B cell (primary cell): Measurements from ENCODE around the gene SYTL2. TPM values are rescaled to one million over a fixed set of nuclear protein-coding genes. Genes with fewer than 3 reads are reported as not detected.

ENCODE experiments used
- ATAC-seq: fragments of 200-7000 bp; cut with Tn5 transposase; one replicate; pipeline ENCODE4 v1.10.0; 2021; ENCODE audit warnings: low read depth, mild to moderate bottlenecking, moderate number of reproducible peaks, moderate library complexity
- CTCF ChIA-PET: fragments of 350-600 bp; sonication (Branson Sonifier 250); formaldehyde crosslinking; loops from one replicate; lab custom pipeline; 2021; ENCODE audit warnings: antibody characterized with exemption, inconsistent platforms; lab: Charles Lee
- POLR2A ChIA-PET: fragments of 350-600 bp; sonication (Branson Sonifier 250); formaldehyde crosslinking; loops from one replicate; lab custom pipeline; 2021; ENCODE audit warnings: antibody characterized with exemption; lab: Charles Lee
- DNase-seq: peaks from one replicate; pipeline ENCODE4 v3.0.0; 2013
- H2AFZ ChIP-seq: 2 replicates; pipeline ENCODE4 v1.6.1; 2012; ENCODE audit warnings: mild to moderate bottlenecking, low read depth, low read length; ENCODE audit not compliant: insufficient read depth, poor library complexity, severe bottlenecking
- H3K27ac ChIP-seq, 2 donors: 1 replicate in 1 of 2; 2 replicates in 1 of 2; pipeline ENCODE4 v1.5.1; 2012 to 2013; ENCODE audit warnings: low read length in 2 of 2, mild to moderate bottlenecking in 2 of 2, moderate library complexity in 1 of 2
- H3K27me3 ChIP-seq, 4 experiments: fragments of 200-600 bp in 1 of 4; sonication (generic) in 1 of 4; replicated peaks in 1 of 4; 1 replicate in 2 of 4; 2 replicates in 2 of 4; pipeline versions ENCODE4 v1.6.1 to v1.7.0; 2013 to 2016; ENCODE audit warnings: low read length in 3 of 4, mild to moderate bottlenecking in 2 of 4, mixed read lengths in 1 of 4, moderate library complexity in 1 of 4; ENCODE audit not compliant: insufficient read depth in 4 of 4, control insufficient read depth in 3 of 4; ENCODE audit errors: control extremely low read depth in 1 of 4
- H3K36me3 ChIP-seq, 2 experiments: replicated peaks in 1 of 2; 1 replicate in 1 of 2; 2 replicates in 1 of 2; pipeline versions ENCODE4 v1.6.1 to v1.7.1; 2013; ENCODE audit warnings: low read length in 1 of 2; ENCODE audit not compliant: insufficient read depth in 2 of 2, control insufficient read depth in 1 of 2; ENCODE audit errors: control extremely low read depth in 1 of 2, extremely low read depth in 1 of 2
- H3K4me1 ChIP-seq, 2 donors: fragments of 200-600 bp in 1 of 2; sonication (generic) in 1 of 2; 1 replicate in 1 of 2; 2 replicates in 1 of 2; pipeline versions ENCODE4 v1.5.1 to v1.6.1; 2013 to 2017; ENCODE audit warnings: low read length in 2 of 2; ENCODE audit not compliant: control insufficient read depth in 2 of 2, insufficient read depth in 2 of 2
- H3K4me2 ChIP-seq: replicated peaks from 2 replicates; pipeline ENCODE3; 2012; ENCODE audit warnings: mild to moderate bottlenecking, low read depth, low read length; ENCODE audit not compliant: poor library complexity, severe bottlenecking
- H3K4me3 ChIP-seq, 5 experiments: fragments of 200-600 bp in 1 of 5; sonication (generic) in 1 of 5; 1 replicate in 3 of 5; 2 replicates in 2 of 5; pipeline versions ENCODE4 v1.5.1 to v1.7.0; 2011 to 2016; ENCODE audit warnings: low read length in 4 of 5, mild to moderate bottlenecking in 4 of 5, low read depth in 2 of 5, control low read depth in 1 of 5, moderate library complexity in 1 of 5; ENCODE audit not compliant: insufficient read depth in 1 of 5; ENCODE audit errors: control extremely low read depth in 1 of 5, extremely low read depth in 1 of 5
- H3K79me2 ChIP-seq: fragments of 200-600 bp; sonication (generic); one replicate; pipeline ENCODE4 v1.6.0; 2016; ENCODE audit warnings: low read length; ENCODE audit not compliant: control insufficient read depth, insufficient read depth
- H3K9ac ChIP-seq: fragments of 200-600 bp; sonication (generic); 2 replicates; pipeline ENCODE4 v1.6.1; 2017; ENCODE audit warnings: mild to moderate bottlenecking, low read length, moderate library complexity
- H3K9me3 ChIP-seq, 3 donors: one replicate each; pipeline versions ENCODE4 v1.6.1 to v1.7.1; 2013; ENCODE audit warnings: low read length in 2 of 3; ENCODE audit not compliant: control insufficient read depth in 2 of 3, insufficient read depth in 1 of 3; ENCODE audit errors: control extremely low read depth in 1 of 3
- H4K20me1 ChIP-seq: 2 replicates; pipeline ENCODE4 v1.6.0; 2012; ENCODE audit warnings: mild to moderate bottlenecking, low read length; ENCODE audit not compliant: insufficient read depth, control insufficient read depth, poor library complexity, severe bottlenecking
- H3K27ac Mint-ChIP-seq: one replicate; pipeline ENCODE4 v1.8.0; 2021; ENCODE audit warnings: mixed read lengths
- H3K27me3 Mint-ChIP-seq: one replicate; pipeline ENCODE4 v1.8.0; 2021; ENCODE audit warnings: mixed read lengths
- H3K4me1 Mint-ChIP-seq: one replicate; pipeline ENCODE4 v1.8.0; 2021; ENCODE audit warnings: mixed read lengths
- H3K4me3 Mint-ChIP-seq: one replicate; pipeline ENCODE4 v1.8.0; 2021; ENCODE audit warnings: mixed read lengths
- H3K9me3 Mint-ChIP-seq: one replicate; pipeline ENCODE4 v1.8.0; 2022; ENCODE audit warnings: mixed read lengths; ENCODE audit not compliant: insufficient read depth
- CTCF ChIP-seq: fragments of 200-600 bp; IDR thresholded peaks from one replicate; pipeline ENCODE4 v1.8.0; 2022; ENCODE audit warnings: antibody characterized with exemption, mild to moderate bottlenecking
- EZH2 ChIP-seq: IDR thresholded peaks from 2 replicates; pipeline ENCODE4 v1.6.1; 2012; ENCODE audit warnings: borderline replicate concordance, low read depth, mild to moderate bottlenecking, moderate library complexity, low read length; ENCODE audit not compliant: insufficient read depth, poor library complexity, severe bottlenecking
- WGBS: methylation state at CpG from one replicate; pipeline ENCODE4 v1.1.5; 2013; ENCODE audit warnings: missing lambda C conversion rate; ENCODE audit not compliant: insufficient coverage; 5-methylcytosine and 5-hydroxymethylcytosine counted together
- intact Hi-C: fragments of 100-400 bp; cut with micrococcal nuclease; formaldehyde crosslinking; loops from one replicate; pipeline ENCODE4 v1.10.0; 2022
- polyA plus RNA-seq: library from polyadenylated mRNA; depleted of rRNA; stranded (reverse); fragments of >200 nt; gene quantifications from 2 replicates; pipeline ENCODE4 v1.2.3, GENCODE V29; 2012
- total RNA-seq, 2 donors: library from RNA; stranded (reverse); fragments of 120-200 nt in 1 of 2; gene quantifications; 1 replicate in 1 of 2; 2 replicates in 1 of 2; pipeline versions ENCODE4 v1.2.3 to v1.2.4, GENCODE V29; 2013 to 2022

The SYTL2 gene
- total and polyA plus RNA-seq, 2 donors (not counting 1 experiment from before 2014, with no cell fraction given) = 0.86 to 2.9 TPM

DNA sequence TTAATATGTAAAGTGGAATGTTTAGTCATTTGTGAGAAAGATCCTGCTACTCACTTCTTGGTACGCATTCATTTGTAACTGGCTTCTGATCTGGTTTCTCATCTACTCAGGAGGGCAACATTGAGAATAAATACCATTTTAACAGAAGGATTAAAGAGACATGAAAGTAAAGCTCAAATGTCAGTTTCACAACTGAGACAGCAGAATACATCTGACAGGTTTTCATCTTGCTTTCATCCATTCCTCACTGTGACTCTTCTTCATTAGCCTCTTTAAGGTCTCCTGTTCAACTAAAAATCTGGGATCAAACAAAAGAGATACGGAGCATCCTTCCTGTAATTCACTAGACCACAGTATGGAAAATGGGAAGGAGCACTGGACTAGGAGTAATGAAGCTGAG is 93.5 kb downstream of the SYTL2 start:
- CTCF ChIA-PET = no interaction called here
- Histone ChIP-seq H3K27ac (no peak overlapping the region), H3K4me2 (no peak overlapping the region), H3K27me3 (no peaks in the 10 kb centered on the region), H3K9ac (no peak overlapping the region), H2AFZ (no peak overlapping the region), H3K36me3 (no peaks in the 10 kb centered on the region), H4K20me1 (no peaks in the 10 kb centered on the region), H3K79me2 (no peaks in the 10 kb centered on the region), H3K4me3 (no peak overlapping the region), H3K4me1 (no peaks in the 10 kb centered on the region), H3K9me3 (no peaks in the 10 kb centered on the region)
- DNase-seq (no peak), ATAC-seq (no peak)
- H3K27ac Mint-ChIP-seq = no peak overlapping the region
- POLR2A ChIA-PET = no interaction called here
- H3K9me3 Mint-ChIP-seq = no peaks in the 10 kb centered on the region
- H3K4me3 Mint-ChIP-seq = no peak overlapping the region
- WGBS = 100% methylated on average over 1 of the region's 2 CpGs
- no peaks in the 10 kb centered on the region for H3K4me1 Mint-ChIP-seq
- TF ChIP-seq EZH2 (no peak), CTCF (no peak)
- peaks cover 3% of the 10 kb centered on the region for H3K27me3 Mint-ChIP-seq
- intact Hi-C loops = no loop called here

DNA sequence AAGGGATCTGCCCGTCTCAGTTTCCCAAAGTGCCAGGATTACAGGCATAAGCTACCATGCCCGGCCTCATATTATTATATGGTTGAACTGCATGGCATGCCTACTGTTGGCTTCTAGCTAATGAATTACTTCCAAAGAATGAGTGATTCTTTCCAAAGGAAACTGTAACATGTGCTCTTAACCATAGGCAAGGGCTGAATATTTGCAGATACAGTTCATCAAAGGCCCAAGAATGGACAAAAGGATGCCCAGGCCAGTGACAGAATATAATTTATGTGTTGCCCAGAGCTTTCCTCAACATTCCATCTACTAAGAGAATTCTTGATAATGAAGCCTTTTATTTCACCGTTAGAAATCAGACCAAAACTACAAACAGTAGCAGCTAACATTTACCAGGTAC is 98.0 kb downstream of the SYTL2 start:
- Mint-ChIP-seq H3K27me3 (no peaks in the 10 kb centered on the region), H3K4me3 (no peak overlapping the region), H3K4me1 (no peaks in the 10 kb centered on the region), H3K27ac (no peak overlapping the region), H3K9me3 (no peaks in the 10 kb centered on the region)
- CTCF ChIA-PET = no interaction called here
- intact Hi-C loops = no loop called here
- Histone ChIP-seq H3K9ac (no peak overlapping the region), H4K20me1 (no peaks in the 10 kb centered on the region), H3K4me1 (no peaks in the 10 kb centered on the region), H3K4me3 (no peak overlapping the region), H3K27me3 (no peaks in the 10 kb centered on the region), H3K79me2 (no peaks in the 10 kb centered on the region), H2AFZ (no peak overlapping the region), H3K27ac (no peak overlapping the region), H3K4me2 (no peak overlapping the region), H3K9me3 (no peaks in the 10 kb centered on the region), H3K36me3 (no peaks in the 10 kb centered on the region)
- DNase-seq (no peak), ATAC-seq (no peak)
- TF ChIP-seq EZH2 (no peak), CTCF (no peak)
- POLR2A ChIA-PET = no interaction called here
- 96% methylated on average over 3 of the region's 3 CpGs for WGBS
